GM19468 (cell line): ENCODE measurements around the gene MTG2.

Experiments
- ATAC-seq: cut with Tn5 transposase; IDR thresholded peaks from one replicate; pipeline ENCODE4 v1.9.1; 2021; ENCODE audit warnings: mild to moderate bottlenecking, moderate library complexity, moderate number of reproducible peaks; ENCODE audit not compliant: unreplicated experiment; ENCODE audit errors: extremely low read depth

The MTG2 gene, protein sequence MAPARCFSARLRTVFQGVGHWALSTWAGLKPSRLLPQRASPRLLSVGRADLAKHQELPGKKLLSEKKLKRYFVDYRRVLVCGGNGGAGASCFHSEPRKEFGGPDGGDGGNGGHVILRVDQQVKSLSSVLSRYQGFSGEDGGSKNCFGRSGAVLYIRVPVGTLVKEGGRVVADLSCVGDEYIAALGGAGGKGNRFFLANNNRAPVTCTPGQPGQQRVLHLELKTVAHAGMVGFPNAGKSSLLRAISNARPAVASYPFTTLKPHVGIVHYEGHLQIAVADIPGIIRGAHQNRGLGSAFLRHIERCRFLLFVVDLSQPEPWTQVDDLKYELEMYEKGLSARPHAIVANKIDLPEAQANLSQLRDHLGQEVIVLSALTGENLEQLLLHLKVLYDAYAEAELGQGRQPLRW

DNA sequence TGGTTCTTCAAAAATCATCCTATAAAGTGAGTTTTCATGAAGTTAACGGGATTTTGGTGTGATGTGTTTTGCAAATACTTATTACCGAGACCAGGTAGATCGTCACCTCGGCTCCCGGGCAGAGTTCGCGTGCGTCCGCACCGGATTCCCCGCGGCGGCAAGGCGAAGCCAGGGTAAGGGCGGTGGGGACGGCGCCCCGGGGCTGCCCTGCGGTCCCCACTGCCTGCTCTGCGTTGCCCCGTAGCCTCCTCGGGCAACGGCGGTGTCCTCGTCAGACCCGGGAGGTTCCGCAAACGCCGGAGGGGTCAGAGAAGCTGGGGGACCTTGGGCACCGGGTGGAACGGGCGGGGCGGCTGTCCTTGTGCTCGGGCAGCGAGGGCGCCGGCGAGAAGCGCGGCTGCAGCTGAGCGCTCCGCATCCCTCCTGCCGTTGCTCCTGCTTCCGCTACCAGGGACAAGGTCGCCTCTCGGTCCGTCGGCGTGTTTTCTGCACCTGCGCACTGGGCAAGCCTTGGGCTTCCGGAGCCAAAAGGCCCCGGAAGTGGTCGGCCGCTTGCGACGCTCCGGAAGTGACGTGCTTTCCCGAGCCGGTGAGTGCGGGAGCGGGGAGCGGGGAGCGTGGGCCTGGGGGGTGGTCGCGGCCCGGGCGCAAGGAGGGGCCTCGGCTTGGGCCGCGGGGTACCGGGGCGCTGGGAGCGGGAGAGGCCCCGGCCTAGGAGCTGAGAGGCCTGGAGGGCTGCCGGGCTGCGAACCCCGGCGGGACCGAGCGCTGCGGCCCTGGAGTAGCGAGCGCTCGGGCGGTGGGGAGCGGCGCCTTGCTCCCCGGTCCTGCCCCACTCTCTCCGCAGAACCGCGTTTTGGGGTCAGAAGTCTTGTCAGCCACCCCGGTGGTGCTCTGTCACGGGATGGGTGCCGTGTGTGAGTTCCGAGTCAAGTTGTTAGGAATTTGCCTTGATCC lies at the start of gene MTG2:
Gene MTG2, plus strand, starts transcription at position 560 of the 957 bp plus-strand sequence. CDS start 10,393 bp downstream, outside the sequence.
- ATAC-seq = peak; percentile 83

GRCh38 chr20:62133051-62133845 lies 49.6 kb upstream of the MTG2 start:
- no peak for ATAC-seq

GRCh38 chr20:62133864-62134263 lies 49.0 kb upstream of the MTG2 start:
- ATAC-seq = no peak

- ATAC-seq = no peak
Measured at GRCh38 chr20:62134735-62135231, 48.0 kb upstream of the MTG2 start.

- no peak for ATAC-seq
Measured at GRCh38 chr20:62135573-62136266, 47.1 kb upstream of the MTG2 start.

- no peak for ATAC-seq
Measured at GRCh38 chr20:62136283-62137091, 46.3 kb upstream of the MTG2 start.

GRCh38 chr20:62137092-62137384 lies 45.8 kb upstream of the MTG2 start:
- ATAC-seq = no peak

DNA sequence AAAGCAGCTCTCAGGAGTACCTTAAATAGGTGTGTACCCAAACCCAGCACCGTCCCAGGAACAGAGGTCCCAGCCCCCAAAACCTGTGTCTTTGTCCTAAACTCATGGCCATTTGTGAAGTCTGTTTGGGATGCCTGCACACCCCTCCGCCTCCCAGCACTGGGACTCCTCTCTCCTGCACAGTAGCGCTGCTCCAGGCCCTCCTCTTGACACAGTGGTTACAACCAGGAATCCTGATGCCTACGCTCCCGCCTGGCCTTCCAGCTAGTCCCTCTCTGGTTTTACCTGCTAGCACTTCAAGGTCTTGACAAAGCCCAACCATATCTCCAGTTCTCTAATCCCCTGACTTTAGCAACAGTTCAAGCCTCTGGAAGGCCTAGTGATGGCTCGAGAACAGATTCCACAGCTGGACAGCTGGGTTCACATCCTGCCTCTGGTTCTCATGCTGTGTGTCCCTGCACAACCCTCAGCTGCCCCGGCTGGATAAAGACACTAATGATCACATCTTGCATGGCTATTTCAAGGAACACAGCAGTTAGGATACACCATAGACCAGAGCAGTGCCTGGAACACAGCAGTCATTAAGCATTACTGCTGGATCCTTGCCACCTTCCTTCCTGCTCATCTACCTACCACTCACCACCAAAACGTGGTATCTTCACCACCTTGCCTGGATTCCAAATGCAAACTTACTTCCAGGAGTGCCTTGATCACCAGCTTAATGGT lies 45.2 kb upstream of the MTG2 start:
- no peak for ATAC-seq

GRCh38 chr20:62138204-62138543 lies 44.7 kb upstream of the MTG2 start:
- no peak for ATAC-seq

DNA sequence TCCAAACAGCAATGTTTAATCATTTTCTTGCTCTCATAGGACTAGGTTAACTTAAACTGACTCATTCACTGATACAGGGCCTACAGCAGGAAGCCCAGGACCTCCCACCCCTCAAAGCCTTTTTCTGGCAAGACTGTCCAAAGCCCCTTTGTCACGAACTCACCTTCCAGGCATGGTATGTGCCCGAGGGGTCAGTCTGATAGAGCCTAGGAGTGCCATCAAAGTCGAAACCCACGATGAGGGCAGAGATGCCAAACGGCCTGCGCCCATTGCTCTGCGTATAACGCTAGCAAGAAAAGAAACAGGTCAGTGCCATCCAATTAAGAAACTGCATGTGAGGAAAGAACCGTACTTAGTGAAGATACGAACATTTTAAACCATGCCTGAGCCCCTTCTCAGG lies 43.9 kb upstream of the MTG2 start:
- ATAC-seq = no peak

DNA sequence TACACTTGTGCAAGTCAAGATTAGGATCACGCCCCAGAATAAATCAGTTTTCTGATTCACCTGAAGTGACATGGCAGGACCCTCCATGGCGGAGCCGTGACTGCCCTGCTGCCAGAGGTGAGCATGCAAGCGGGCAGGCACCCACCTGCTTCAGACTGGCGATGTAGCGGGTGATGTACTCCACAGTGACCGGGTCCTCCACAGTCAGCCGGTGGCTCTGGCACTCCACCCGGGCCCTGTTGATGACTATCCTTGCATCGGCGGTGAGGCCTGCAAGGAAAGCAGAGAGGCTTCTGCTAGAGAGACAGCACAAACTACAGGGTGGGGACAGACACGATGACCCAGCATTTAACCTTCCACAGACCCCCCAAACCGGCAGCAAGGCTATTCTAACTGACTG lies 43.2 kb upstream of the MTG2 start:
- no peak for ATAC-seq

DNA sequence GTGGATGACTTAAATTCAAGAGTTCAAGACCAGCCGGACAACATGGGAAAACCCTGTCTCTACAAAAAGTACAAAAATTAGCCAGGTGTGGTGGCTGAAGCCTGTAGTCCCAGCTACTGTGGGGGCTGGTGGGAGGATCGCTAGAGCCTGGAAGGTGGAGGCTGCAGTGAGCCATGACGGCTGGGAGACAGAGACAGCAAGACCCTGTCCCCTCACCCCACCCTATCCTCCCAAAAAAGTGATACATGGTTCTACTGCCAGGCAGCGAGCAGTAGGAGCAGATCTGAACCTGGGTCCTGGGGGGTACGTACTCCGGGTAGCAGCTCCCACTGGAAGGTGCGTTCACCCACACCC lies 41.8 kb upstream of the MTG2 start:
- ATAC-seq = no peak

DNA sequence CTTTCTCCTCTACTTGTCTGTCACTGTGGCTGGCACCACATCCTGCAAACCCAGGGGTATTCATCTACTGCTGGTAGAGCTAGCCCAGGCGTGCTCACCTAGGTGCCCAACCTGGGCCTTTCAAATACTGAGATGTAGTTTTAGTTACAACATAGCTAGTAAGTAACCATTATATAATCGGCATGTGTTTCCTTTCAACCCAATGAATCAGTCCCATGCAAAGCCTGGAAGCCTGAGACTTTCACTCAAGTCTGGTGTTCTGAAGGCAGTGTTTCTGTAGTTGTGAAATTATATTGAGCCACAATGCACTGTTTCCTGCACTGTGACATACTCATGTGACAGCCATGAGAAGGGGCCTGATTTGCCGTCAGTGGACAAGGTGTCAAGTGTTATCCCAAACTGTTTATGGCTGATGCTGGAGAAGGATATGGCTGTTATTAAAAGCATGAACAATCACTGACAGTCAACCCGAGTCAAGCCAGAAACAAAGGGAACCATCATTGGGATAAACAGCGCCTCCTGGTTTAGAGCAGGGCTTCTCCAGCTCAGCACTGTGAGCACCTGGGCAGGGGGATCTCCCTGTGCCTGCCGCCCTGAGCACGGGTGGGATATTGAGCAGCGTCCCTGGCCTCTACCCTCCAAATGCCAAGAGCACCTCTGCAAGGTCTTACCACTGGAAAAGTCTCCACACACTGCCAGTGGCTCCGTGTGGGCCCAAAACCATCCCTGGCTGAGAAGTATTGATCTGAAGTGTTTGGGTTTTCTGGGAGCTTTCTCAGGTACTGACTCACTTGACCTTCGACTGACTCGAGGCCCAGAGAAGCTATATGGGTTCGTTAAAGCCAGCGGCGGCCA lies 41.2 kb upstream of the MTG2 start:
- no peak for ATAC-seq

DNA sequence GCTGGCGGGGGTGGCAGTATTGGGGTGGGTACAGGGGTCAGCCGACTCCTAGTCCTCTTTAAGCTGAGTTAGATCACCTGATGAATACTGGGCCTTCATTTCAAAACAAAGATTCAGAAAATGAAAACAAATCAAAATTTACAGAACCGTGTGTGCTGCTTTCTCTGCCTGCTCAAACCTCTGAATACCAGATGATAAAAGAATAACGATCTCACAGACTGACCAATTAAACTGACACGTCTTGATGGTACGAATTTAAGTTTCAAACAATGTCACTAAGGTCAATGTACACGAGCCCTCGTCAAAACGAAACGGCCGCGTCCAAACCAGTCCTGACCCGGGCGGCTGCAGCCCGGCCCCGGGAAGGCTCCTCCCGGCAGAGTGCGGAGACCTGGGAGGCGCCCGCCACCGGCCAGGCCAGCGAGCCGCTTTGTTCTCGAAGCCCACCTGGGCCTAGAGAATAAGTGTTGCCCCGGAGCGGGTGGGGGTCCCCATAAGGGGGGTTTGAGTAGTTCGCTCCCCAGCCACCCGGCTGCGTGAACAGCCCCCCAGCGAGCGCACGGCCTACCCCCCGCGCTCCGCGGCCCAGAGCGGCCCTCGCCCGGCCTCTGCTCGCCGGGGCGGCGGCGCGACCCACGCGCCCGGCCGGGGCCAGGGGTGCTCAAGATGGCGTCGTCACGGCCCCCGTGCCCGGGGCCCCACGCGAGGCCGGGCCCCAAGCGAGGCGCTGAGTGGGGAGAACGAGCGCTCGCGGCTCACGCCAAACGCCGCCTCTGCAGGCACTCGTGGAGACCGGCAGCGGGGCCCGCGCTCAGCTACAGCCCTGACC lies 40.4 kb upstream of the MTG2 start:
- ATAC-seq = no peak

- peak; percentile 33 for ATAC-seq
Measured at GRCh38 chr20:62143081-62143956, 39.5 kb upstream of the MTG2 start, which contains the start of the genes PSMA7 and SS18L1. PSMA7 (minus strand) TSS chr20:62143394; CDS start chr20:62143303, 91 bp downstream. SS18L1 (plus strand) TSS chr20:62143769; CDS start chr20:62143821, 52 bp downstream.
